Chondrocyte (in vitro differentiated cells): Measurements from ENCODE around the gene RAB7B. TPM values are rescaled to one million over a fixed set of nuclear protein-coding genes. Genes with fewer than 3 reads are reported as not detected.

Experiments used
- DNase-seq: peaks from one replicate; pipeline ENCODE4 v3.0.0; 2021; ENCODE audit warnings: mixed read lengths, low spot score
- H3K27ac Mint-ChIP-seq: one replicate; pipeline ENCODE4 v1.8.0; 2021; ENCODE audit warnings: mild to moderate bottlenecking, moderate library complexity, mixed read lengths; ENCODE audit not compliant: unreplicated experiment
- H3K27me3 Mint-ChIP-seq: 2 replicates; pipeline ENCODE4 v1.8.0; 2021; ENCODE audit warnings: low read depth, mixed read lengths
- H3K36me3 Mint-ChIP-seq: 2 replicates; pipeline ENCODE4 v1.8.0; 2021; ENCODE audit warnings: low read depth, mixed read lengths
- H3K4me1 Mint-ChIP-seq: 2 replicates; pipeline ENCODE4 v1.8.0; 2021; ENCODE audit warnings: low read depth, mild to moderate bottlenecking, mixed read lengths
- H3K4me3 Mint-ChIP-seq: one replicate; pipeline ENCODE4 v1.8.0; 2021; ENCODE audit warnings: mild to moderate bottlenecking, moderate library complexity, mixed read lengths; ENCODE audit not compliant: unreplicated experiment
- H3K9me3 Mint-ChIP-seq: 2 replicates; pipeline ENCODE4 v1.8.0; 2021; ENCODE audit warnings: low read depth, mixed read lengths
- total RNA-seq: library from RNA; stranded (reverse); gene quantifications from 3 replicates; pipeline ENCODE4 v1.2.1, GENCODE V29; 2021
- TF ChIP-seq, protein P1 (sequence below): fragments of 200-600 bp; sonication (generic); IDR thresholded peaks from 2 replicates; pipeline ENCODE4 v1.5.0; 2021; ENCODE audit warnings: antibody characterized with exemption, mild to moderate bottlenecking, moderate library complexity

The RAB7B gene
- total RNA-seq, 1 donor from 2014 or later = 4.5 TPM

DNA sequence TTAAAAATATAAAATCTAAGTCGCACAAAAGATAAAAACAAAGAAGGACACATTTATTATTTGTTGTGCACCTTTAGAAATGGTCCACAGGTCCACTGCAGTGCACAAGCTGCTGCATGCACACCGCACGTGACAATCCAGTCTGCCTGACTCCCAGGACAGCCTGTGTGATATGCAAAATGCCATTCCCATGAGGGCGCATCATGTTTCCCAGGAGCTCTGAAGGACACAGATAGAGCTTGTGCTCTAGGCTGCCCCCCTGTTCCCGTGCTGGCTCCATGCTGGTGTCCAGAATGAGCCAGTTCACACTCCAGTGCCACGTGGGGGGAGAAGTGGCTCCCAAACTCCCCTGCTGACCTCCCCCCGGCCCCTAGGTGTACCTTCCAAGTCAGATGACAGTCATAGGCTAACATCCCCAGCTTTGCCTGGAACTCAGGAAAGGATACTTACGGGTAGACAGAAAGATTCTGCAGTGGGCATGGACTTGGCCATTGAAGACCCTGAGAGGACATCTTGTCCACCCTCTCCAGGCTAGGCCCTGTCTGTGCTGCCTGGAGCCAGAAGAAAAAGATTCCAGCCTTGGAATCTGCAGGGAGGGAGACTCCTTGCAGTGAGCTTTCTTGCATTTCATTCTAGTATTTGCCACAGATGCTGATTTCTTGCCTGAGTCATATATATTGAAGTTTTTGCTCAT is 26.3 kb downstream of the RAB7B start:
- no peak overlapping the region for H3K27ac Mint-ChIP-seq
- H3K9me3 Mint-ChIP-seq = no peaks in the 10 kb centered on the region
- TF ChIP-seq, protein P1, sequence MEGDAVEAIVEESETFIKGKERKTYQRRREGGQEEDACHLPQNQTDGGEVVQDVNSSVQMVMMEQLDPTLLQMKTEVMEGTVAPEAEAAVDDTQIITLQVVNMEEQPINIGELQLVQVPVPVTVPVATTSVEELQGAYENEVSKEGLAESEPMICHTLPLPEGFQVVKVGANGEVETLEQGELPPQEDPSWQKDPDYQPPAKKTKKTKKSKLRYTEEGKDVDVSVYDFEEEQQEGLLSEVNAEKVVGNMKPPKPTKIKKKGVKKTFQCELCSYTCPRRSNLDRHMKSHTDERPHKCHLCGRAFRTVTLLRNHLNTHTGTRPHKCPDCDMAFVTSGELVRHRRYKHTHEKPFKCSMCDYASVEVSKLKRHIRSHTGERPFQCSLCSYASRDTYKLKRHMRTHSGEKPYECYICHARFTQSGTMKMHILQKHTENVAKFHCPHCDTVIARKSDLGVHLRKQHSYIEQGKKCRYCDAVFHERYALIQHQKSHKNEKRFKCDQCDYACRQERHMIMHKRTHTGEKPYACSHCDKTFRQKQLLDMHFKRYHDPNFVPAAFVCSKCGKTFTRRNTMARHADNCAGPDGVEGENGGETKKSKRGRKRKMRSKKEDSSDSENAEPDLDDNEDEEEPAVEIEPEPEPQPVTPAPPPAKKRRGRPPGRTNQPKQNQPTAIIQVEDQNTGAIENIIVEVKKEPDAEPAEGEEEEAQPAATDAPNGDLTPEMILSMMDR = no peak
- H3K27me3 Mint-ChIP-seq = no peaks in the 10 kb centered on the region
- DNase-seq = no peak
- no peak overlapping the region for H3K4me3 Mint-ChIP-seq
- peaks cover 6% of the 10 kb centered on the region for H3K4me1 Mint-ChIP-seq
- peaks cover 3% of the 10 kb centered on the region for H3K36me3 Mint-ChIP-seq

DNA sequence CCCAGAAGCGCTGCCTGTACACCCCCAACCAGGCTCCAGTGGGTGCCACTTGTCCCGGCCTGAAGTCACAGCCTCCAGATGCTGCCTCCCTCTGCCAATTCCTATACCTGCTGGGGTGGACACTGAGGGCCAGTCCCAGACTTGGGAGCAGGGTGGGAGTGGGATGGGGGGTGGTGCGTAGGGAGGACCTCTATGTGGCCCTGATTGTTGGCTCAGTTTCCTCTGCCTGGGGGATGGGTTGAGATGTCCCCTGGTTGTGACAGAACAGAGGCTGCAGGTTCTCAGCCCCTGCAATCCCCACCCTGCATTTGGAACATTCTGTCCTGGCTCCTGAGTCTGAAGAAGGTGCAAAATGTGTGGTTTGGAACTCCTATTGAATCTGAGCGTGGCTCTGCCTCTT is 27.2 kb downstream of the RAB7B start:
- Mint-ChIP-seq H3K27me3 (no peaks in the 10 kb centered on the region), H3K36me3 (peaks cover 2% of the 10 kb centered on the region), H3K4me1 (peaks cover 6% of the 10 kb centered on the region), H3K9me3 (no peaks in the 10 kb centered on the region), H3K27ac (no peak overlapping the region), H3K4me3 (no peak overlapping the region)
- TF ChIP-seq, protein P1 = no peak
- no peak for DNase-seq

GRCh38 chr1:205975387-205975998 is 27.7 kb downstream of the RAB7B start:
- peaks cover 6% of the 10 kb centered on the region for H3K4me1 Mint-ChIP-seq
- no peak for DNase-seq
- H3K9me3 Mint-ChIP-seq = no peaks in the 10 kb centered on the region
- H3K27ac Mint-ChIP-seq = no peak overlapping the region
- TF ChIP-seq, protein P1 = no peak
- H3K4me3 Mint-ChIP-seq = no peak overlapping the region
- H3K36me3 Mint-ChIP-seq = peaks cover 2% of the 10 kb centered on the region
- H3K27me3 Mint-ChIP-seq = no peaks in the 10 kb centered on the region

GRCh38 chr1:205974712-205975111 is 28.5 kb downstream of the RAB7B start:
- TF ChIP-seq, protein P1 = no peak
- Mint-ChIP-seq H3K27ac (no peak overlapping the region), H3K4me3 (no peak overlapping the region), H3K9me3 (no peaks in the 10 kb centered on the region), H3K4me1 (peaks cover 6% of the 10 kb centered on the region), H3K36me3 (peaks cover 2% of the 10 kb centered on the region), H3K27me3 (no peaks in the 10 kb centered on the region)
- no peak for DNase-seq

DNA sequence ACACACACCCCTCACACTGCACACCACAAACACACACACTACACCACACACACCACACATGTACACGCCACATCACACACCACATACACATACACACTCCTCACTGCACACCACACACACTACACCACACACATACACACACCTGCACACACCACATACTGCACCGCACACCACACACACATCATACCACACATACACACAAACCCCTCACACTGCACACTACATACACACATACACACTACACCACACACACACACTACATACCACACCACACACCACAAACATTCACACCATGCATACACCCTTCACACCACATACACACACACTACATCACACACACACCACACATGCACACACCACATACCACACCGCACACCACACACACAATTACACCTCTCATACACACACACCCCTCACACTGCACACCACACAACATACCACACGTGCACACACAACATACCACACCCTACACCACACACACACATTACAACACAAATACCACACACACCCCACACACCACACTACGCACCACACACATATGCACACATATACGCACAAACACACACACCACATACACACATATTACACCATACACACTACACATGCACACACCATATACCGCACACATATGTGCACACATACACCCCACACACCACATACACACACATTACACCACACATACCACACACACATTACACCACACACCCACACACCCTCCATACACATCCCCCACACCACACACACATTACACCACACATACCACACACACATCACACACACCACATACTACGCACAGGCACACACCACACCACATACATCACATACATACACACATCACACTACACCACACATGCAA is 29.6 kb downstream of the RAB7B start:
- Mint-ChIP-seq H3K4me1 (peaks cover 6% of the 10 kb centered on the region), H3K9me3 (no peaks in the 10 kb centered on the region)

More for the DNA sequence above, 29.6 kb downstream of the RAB7B start:
- H3K36me3 Mint-ChIP-seq = no peaks in the 10 kb centered on the region
- no peaks in the 10 kb centered on the region for H3K27me3 Mint-ChIP-seq
- DNase-seq = no peak
- H3K4me3 Mint-ChIP-seq = no peak overlapping the region
- no peak overlapping the region for H3K27ac Mint-ChIP-seq
- TF ChIP-seq, protein P1 = no peak
